HG03025 (cell line): Measurements from ENCODE around the gene KATNBL1.

ENCODE experiments used
- ATAC-seq: cut with Tn5 transposase; IDR thresholded peaks from one replicate; pipeline ENCODE4 v1.9.1; 2021; ENCODE audit warnings: mild to moderate bottlenecking, moderate library complexity; ENCODE audit not compliant: unreplicated experiment, low FRiP score

Gene KATNBL1, protein sequence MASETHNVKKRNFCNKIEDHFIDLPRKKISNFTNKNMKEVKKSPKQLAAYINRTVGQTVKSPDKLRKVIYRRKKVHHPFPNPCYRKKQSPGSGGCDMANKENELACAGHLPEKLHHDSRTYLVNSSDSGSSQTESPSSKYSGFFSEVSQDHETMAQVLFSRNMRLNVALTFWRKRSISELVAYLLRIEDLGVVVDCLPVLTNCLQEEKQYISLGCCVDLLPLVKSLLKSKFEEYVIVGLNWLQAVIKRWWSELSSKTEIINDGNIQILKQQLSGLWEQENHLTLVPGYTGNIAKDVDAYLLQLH

DNA sequence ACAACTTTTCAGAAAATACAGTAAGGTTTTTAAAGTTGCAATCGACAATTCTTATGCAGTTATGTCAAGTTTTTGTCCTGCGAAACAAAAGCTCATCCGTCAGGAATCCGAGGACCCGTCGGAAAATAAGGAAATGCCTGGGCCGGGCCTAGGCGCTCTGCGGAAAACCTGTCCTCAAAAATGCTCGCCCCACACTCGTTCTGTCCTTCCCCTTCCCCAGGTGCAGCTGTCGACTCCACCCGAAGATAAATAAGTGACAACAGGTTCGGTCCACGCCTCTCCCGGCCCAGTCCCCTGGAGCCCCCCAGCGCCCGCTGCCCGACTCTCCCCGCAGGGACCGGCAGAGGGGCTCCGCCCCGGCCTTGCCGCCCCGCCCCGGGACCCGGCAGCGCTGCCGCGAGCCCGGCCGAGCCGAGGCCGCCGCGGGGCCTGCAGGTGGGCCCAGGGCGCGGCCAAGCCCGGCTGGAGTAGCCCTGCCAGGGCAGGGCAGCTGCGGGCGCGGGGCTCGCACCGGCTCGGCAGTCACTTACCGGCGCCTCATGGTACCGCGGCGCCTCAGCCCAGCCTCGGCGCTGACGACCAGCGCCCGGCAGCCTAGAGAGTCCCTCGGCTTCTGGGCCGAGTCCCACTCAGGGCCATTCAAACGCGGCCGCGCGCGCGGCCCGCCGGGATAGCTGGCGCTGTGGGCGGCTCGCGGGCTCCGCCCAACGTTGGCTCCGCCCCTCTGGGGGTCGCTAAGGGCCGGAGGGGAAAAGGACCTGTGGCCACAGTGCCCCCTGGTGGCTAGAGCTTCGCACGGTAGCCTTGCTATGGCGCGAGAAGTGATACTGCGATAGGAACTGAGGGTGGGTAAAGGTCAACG, at the start of gene KATNBL1:
Gene KATNBL1, minus strand, starts transcription at position 676 of the 862 bp plus-strand sequence. CDS start 46,420 bp downstream, outside the sequence.
- ATAC-seq, result peak; percentile 92

DNA sequence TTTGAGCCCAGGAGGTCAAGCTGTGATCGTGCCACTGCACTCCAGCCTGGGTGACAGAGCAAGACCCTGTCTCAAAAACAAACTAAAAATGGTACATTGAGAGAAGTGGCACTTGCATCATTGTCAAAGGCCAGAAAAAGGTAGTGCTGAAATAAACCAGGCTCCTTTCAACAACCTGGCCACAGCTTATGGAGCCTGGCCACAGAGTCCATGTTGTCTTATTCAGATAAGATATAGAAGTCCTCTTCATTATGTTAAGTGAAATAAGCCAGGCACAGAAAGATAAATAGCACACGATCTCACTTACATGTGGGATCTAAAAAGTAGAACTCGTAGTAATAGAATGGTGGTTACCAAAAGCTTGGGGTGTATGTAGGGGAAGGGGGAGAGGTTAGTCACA, 49.7 kb upstream of the KATNBL1 start:
- no peak for ATAC-seq

DNA sequence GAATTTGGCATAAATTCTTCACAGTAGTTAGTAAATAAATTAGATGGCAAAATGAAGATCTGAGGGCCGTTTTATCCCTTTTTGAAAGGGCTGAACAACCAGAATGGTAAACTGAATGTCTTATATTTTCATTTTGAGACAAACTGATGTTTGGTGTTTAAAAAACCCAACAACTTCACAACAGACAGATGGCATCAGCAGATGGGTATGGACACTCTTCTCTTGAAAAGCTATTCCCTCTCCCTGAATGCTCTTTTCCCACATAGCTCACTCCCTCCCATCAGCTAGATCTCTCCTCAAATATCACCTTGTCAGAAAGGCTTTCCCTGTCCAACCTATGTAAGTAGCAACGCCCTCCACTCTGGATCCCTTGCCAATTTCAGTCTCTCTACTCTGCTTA, 48.3 kb upstream of the KATNBL1 start:
- ATAC-seq, result no peak

DNA sequence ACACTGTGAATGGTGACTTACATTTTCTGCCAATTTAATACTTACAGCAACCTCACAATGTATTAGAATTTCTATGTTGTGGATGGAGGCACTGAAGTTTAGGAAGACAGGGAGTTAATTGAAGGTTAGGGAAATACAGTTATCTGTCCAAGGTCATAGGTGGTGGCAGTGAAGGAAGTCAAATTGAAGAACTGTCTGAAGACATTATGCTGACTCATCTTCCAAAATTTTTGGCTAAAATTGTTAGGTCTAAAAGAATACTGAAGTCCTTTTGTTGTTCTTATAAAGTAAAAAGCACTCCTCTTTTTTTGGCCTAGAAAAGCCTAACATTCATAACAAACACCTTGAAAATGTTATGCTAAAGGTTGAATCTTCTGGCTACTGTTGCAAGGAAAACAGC, 42.6 kb upstream of the KATNBL1 start:
- no peak for ATAC-seq

DNA sequence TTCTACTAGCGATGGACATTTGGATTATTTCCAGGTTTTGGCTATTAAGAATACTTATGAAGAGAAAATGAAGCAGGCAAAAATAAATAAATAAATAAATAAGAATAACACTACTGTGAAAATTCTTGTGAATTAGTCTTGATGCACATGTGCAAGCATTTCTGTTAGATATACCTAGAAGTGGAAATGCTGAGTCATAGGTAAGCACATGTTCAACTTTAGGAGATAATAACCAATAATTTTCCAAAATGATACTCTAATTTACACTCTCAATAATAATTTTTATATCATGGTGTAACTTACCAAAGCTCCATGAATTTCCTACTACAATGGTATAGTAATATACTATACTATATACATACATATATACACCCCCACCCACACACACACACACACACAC, 38.3 kb upstream of the KATNBL1 start:
- ATAC-seq, result no peak

DNA sequence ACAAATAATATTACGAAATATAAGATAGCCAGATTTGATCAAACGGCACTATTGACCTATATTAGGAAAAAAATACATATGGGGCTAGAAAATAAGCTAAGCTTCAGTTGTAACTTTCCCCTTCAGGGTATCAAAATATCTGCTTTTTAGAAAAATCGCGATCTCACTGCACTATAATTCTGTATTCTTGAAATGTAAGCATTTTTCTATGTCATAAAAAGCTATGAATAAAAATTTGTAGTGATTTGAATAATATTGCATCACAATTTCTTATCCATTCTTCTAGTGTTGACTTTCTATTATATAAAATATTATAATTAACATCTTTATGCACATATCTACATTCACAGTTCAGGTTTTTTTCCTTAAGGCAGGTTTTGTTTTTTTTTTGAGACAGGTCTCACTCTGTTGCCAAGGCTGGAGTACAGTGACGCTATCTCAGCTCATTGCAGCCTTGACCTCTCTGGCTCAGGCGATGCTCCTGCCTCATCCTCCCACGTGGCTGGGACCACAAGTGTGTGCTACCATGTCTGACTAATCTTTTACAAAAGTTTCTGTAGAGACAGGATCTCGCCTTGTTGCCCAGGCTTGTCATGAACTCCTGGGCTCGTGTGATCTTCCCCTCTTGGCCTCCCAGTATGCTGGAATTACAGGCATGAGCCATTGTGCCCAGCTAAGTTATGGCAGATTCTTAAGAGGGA, 36.5 kb upstream of the KATNBL1 start:
- no peak for ATAC-seq

DNA sequence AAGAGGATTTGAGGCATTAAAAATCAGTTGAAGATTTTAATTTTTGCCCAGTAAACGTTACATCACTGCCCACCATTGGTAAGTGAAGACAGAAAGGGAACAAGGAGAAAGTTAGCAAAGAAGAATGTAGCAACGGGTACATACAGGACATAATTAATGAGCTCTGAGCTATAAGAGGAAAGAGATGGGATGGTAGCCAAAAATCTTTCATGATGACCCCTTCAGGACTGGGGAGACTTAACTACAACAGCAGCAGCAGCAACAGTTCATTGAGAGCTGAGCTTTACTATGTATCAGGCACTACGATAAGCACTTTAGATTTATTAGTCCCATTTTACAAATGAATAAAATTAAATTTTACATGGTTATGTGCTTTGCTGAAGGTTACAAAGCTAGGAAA, 33.3 kb upstream of the KATNBL1 start:
- no peak for ATAC-seq

DNA sequence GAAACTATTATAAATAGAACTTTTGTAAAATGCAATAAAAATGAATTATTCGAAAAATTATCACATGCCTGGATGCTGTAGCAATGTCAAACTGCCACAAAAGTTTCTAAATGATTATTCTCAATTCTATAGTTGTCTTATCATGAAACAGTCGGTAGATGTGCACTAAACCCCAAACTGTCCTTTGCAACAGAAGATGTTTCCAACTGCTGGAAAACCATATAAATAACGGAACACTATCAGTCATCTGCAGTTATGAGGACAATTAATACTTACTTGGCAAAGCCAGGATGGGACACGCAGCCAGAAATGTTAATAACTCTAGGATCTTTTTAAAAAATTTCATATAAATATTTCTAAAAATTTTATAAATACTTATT, 32.4 kb upstream of the KATNBL1 start:
- no peak for ATAC-seq

DNA sequence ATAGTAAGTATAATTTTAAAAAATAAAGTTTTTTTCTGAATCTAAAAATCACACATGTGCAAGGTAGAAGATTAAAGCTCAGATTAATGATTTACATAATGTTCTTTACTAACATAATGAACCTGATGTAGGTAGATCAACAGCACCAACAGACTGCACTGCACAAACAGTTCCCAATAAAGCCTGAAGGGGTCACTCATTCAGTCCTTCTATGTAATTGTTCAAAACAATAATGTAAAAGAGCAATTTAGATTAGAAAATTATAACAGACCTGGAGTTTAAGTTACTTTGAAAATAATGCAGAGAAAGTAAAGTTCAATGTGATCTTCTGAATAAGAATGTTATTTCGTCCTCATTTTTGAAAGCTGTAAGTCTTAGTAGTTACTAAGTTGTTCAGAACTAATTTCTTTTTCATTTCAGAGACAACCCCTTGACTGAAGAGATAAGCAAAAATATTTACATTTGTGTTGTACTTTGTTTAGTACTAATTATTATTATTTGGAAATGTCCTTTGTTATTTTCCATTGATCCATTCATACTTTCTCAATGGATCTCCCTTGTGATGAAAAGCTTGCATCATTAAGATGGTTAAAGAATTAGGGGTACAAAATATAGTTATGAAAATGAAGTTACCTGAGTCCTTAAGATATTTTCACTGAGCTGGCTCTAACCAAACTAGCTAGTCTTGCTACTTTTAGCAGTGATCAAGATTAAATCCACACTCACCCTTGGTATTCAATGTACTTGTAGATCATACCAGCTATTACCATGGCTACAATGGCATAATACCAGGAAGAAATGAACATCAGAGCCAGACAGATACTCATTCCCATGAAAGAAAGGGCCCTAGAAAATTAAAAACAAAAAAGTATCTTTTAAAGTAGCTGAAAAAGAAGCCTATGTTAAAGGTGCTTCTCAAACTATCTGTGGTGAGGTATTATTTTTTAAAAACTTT, 31.8 kb upstream of the KATNBL1 start:
- no peak for ATAC-seq

DNA sequence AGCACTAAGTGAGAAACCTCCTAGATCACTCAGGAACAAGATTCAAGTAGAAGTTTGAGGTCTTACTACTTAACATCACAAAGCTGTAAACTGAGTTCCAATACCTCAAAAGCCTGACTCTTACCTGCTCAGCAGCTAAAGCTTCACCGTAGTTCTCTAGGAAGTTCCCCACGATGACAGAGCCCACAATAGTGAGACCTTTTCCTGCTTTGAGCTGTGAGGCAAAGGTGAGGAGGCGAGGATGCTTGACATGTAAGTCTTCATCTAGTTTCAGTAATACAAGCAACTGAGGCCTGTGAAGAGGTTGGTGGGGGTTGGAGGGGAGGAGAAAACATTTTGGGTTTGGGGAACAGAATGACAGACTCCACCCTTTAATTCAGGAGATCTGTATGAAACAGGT, 30.6 kb upstream of the KATNBL1 start:
- no peak for ATAC-seq

DNA sequence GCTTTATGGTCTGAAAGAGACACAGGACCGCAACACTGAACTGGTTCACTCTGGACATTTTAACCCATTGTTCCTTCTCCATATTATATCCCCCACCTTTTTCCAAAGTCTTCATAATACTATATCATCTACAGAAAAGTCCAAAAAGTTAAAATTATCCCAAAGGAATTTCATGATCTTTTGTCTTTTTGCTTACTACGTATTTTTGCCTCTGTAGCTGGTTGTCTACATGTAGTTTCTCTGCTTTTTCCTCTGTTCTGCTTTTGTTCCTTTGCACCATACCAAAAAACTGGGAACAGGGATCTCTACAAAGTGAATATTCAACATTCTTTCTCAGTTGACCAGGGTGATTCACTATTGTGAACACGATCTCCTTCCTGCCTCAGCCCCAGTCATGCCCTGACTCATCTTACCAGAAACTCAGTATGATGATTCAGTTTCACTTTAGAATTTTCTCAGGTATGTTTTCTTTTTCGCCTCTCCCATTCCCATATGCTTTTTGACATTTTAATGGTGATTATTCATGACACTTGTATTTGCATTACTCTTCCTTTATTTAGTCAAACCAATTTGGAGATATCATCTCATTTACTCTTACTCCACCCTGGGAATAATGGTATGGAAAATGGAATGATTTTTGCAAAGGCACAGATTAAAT, 29.4 kb upstream of the KATNBL1 start:
- ATAC-seq, result no peak

DNA sequence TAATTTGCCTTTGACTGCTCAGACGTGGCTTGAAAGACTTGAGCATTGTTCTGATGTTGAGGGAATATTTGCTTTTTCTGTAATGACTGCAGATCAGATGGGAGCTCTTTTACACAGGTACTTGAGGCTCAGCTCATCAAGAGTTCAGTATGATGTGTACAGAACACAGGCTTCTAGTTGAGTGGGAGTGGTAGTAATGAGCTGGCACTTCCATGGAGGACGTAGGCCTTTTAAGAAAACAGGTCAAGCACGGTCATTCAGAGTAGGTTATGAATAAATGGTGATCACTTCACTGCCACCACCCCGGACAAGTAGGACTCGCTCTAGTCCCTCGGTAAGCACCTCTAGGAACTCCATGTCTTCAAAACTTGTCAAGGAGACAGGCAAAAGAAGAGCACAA, 23.7 kb upstream of the KATNBL1 start:
- ATAC-seq, result no peak

DNA sequence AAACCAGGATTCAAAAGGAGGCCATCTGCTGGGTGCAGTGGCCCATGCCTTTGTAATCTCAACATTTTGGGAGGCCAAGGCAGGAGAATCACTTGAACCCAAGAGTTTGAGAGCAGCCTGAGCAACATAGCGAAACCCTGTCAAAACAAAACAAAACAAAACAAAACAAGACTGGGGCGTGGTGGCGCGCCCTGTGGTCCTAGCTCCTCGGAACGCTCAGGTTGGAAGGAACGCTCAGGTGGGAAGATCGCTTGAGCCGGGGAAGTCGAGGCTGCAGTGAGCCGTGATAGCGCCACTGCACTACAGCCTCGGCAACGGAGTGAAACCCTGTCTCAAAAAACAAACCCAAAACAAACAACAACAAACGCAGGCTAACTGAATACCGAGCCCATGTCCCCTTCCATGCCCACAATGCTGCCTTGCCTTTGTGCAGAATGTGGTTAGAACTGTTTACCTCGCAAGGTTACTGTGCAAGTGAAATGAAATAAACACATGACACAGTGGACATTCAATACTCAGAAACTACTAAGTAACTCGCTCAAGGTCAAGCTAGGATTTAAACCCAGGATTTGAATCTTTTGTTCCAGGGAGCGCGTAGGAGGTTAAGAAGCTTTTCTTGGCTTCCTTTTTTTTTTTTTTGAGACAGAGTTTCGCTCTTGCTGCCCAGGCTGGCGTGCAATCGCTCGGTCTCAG, 14.2 kb upstream of the KATNBL1 start:
- ATAC-seq, result peak; percentile 16

DNA sequence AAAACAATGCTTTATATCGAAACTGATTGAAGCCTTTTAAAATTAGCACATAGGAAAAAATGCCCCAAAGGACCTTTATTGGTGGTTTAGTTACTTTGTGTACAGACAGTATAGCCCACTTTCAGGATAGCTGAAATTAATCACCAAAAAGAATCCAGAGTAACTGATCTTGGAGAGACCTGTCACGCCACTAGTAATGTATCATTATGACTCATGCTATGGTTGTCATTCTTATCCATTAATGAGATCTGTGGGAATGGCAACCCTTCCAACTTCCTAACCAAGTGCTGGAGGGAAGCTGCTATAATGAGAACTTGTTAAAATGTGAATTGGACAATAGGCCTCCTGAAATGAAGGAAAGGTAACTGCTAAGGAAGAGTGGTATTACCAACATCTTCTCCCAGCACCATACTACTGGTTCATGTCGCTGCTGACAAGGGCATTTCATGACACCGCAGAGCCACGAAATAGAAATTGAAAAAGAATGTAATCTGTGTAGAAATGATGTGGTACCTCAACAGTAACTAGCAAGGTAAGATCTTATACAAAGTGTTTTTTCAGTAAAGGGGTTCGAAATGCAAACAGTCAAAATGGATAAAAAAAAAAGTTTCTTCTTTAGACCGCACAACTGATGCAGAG, 7.8 kb upstream of the KATNBL1 start:
- ATAC-seq, result no peak

DNA sequence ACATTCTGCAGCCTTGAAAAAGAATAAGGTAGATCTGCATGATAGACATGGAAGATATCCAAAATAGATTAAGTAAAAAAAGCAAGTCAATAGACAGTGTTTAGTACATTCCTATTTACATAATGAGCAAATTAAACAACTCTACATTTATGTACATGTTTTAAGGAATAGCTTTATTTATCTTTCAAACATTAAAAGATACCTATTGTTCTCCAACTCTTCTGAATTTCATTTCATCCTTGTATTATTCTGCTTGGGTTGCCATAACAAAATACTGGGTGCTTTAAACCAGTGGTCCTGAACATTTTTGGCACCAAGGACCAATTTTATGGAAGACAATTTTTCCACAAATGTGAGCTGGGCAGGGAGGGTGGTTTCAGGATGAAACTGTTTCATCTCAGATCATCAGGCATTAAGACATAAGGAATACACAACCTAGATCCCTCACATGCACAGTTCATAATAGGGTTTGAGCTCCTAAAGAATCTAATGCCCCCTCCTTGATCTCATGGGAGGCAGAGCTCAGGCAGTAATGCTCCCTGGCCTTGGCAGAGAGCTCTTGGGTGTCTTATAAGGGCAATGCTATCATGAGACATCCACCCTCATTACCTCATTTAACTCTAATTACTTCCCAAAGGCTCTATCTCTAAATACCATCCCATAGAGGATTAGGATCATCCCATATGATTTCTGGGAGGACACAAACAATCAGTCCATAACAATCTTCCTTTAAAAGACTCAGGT, 6.8 kb upstream of the KATNBL1 start:
- no peak for ATAC-seq

DNA sequence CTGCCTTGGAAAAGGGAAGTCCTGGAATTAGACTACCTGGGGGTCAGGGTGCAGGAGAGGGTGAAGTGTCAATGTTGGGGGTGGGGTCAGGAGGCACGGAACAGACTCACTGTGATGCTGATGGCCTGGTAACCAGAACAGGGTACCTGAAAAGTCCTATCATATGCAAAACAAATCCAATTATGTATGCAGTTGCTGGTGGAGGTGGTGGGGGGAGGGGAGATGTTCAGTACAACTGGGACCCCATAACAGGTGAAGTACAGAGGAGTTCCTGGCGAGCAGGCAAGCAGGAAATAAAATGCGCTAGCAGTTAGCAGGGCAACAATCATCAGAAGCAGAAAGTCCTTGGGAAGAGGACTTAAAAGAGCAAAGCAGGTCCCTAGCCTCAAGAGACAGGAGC, 4.2 kb upstream of the KATNBL1 start:
- ATAC-seq, result no peak

DNA sequence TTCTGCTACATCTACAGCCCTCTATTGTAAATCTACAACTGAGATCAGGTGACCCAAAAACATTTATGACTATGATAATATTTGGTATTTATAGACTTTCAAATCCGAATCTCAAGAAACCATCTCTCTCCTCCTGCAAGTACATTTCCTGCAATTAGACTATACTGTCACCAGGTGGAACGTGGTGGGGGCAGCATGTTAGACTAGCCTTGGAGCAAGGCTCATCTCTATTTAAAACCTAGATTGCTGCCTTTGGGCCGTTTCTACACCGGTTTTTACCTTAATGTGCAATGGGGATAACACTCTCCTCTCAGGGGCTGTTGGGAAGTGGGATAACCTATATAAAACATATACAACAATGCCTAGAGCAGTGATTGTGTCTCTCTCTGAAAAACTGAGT, 3.8 kb upstream of the KATNBL1 start:
- ATAC-seq, result no peak

DNA sequence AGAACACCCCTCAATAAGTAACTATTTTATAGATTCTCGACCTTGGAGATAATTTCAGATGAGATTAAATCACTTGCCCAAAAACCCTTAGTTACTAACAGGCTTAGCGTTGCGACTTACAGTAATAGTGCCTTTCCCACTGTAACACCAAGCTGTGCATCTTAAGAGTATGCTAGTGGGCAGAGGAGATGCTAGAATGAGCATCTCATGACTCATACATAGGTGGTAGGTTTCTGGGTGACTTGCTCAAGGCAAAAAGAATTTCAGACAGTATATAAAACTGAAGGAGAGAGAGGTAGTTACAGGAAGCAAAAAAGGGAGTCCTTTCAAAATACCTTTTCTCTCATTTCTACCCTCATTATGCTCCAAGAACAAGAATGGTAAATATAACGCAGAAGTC, 3.9 kb downstream of the KATNBL1 start:
- no peak for ATAC-seq
